Suprapubic skin (tissue), 4 donors: ENCODE results near the gene EIF4EBP2. TPM values are rescaled to one million over a fixed set of nuclear protein-coding genes. Genes with fewer than 3 reads are reported as not detected.

Source experiments
- DNase-seq, 2 donors: peaks; one replicate each; pipeline ENCODE4 v3.0.0-alpha.2; 2019; ENCODE audit warnings: low spot score in 2 of 2
- H3K27ac ChIP-seq: fragments of 200-600 bp; sonication (generic); one replicate; pipeline ENCODE4 v1.5.1; 2019
- H3K27me3 ChIP-seq: fragments of 200-600 bp; sonication (generic); one replicate; pipeline ENCODE4 v1.5.1; 2019
- H3K36me3 ChIP-seq: fragments of 200-600 bp; sonication (generic); one replicate; pipeline ENCODE4 v1.5.1; 2019
- H3K4me1 ChIP-seq: fragments of 200-600 bp; sonication (generic); one replicate; pipeline ENCODE4 v1.5.1; 2019
- H3K4me3 ChIP-seq: fragments of 200-600 bp; sonication (generic); one replicate; pipeline ENCODE4 v1.5.1; 2019; ENCODE audit warnings: mild to moderate bottlenecking
- H3K9me3 ChIP-seq: fragments of 200-600 bp; sonication (generic); one replicate; pipeline ENCODE4 v1.5.1; 2019
- CTCF ChIP-seq, 2 donors: fragments of 200-600 bp in 1 of 2; fragments of 450-650 bp in 1 of 2; sonication (generic) in 1 of 2; IDR thresholded peaks; one replicate each; pipeline ENCODE4 v1.5.1; 2016 to 2019; ENCODE audit warnings: antibody characterized with exemption in 2 of 2, mild to moderate bottlenecking in 1 of 2, moderate library complexity in 1 of 2
- EP300 ChIP-seq: sonication (generic); formaldehyde crosslinking; IDR thresholded peaks from one replicate; pipeline ENCODE4 v1.6.1; 2017; ENCODE audit warnings: antibody characterized with exemption
- POLR2A ChIP-seq, 2 donors: fragments of 450-650 bp; IDR thresholded peaks; one replicate each; pipeline ENCODE4 v1.6.1; 2017; ENCODE audit warnings: antibody characterized with exemption in 2 of 2, mild to moderate bottlenecking in 2 of 2, moderate library complexity in 2 of 2
- POLR2AphosphoS5 ChIP-seq, 3 donors: sonication (generic); formaldehyde crosslinking; IDR thresholded peaks; one replicate each; pipeline ENCODE4 v1.6.1; 2017; ENCODE audit warnings: antibody characterized with exemption in 3 of 3
- WGBS: methylation state at CpG from one replicate; pipeline ENCODE4 v1.1.5; 2018; 5-methylcytosine and 5-hydroxymethylcytosine counted together
- total RNA-seq, 4 donors: library from RNA; depleted of rRNA; stranded (reverse); fragments of >200 nt; gene quantifications; one replicate each; pipeline ENCODE4 v1.1.0, GENCODE V29; 2016

Gene EIF4EBP2
- total RNA-seq, 4 donors from 2014 or later: 71.7 to 91.6 (median 77.1) TPM

DNA sequence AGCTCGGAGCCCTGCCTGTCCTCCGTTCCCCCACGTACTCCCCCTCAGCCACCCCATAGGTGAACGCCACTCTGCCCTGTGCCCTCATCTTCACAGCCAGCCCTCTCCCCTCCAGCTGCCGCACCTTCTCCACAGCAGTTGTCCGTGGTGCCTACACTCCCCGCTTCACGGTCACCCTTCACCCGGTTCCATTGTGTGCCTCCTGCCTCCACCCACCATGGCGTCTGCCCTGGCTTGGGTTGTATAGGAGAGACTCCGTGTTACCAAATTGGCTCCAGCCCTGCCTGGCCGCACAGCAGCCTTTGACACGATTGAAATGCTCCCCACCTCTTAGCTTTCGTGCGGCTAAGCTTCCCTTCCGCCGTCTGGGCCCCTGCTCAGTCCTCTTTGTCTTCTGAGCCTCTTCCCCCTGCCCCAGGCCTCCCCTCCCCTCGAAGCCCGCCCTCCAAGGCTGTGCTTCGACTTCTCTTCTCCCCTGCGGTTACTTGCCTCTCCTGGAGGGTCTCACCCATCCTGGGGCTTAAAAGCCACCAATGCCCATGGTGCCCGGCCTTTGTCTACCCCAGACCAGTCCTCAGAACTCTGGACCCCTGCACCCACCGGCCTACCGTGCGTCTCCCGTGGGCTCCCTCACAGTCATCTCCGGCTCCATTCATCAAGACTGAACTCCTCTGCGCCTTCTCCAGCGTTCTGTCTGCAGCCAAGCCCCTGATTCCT, 56.0 kb downstream of the EIF4EBP2 start:
- H3K36me3 ChIP-seq: no peaks in the 10 kb centered on the region
- peaks cover 11% of the 10 kb centered on the region for H3K27me3 ChIP-seq
- H3K4me1 ChIP-seq: peaks cover 33% of the 10 kb centered on the region
- no peak for DNase-seq
- 90% methylated on average over 29 of the region's 29 CpGs for WGBS
- H3K27ac ChIP-seq: no peak overlapping the region
- TF ChIP-seq POLR2AphosphoS5 (IDR thresholded peaks at IDR 0.05) (no peak), POLR2A (IDR thresholded peaks at IDR 0.05) (no peak), EP300 (no peak), CTCF (IDR thresholded peaks at IDR 0.05) (no peak)
- H3K9me3 ChIP-seq: no peaks in the 10 kb centered on the region
- no peak overlapping the region for H3K4me3 ChIP-seq

GRCh38 chr10:70461397-70462348, 57.7 kb downstream of the EIF4EBP2 start:
- TF ChIP-seq POLR2AphosphoS5 (IDR thresholded peaks at IDR 0.05): no peak
- peak; percentile 56 to 67 for TF ChIP-seq CTCF (IDR thresholded peaks at IDR 0.05)
- H3K4me1 ChIP-seq: peaks cover 33% of the 10 kb centered on the region
- H3K27me3 ChIP-seq: peaks cover 9% of the 10 kb centered on the region
- H3K27ac ChIP-seq: no peak overlapping the region
- DNase-seq: no peak
- H3K9me3 ChIP-seq: no peaks in the 10 kb centered on the region
- no peaks in the 10 kb centered on the region for H3K36me3 ChIP-seq
- 48% methylated on average over 12 of the region's 13 CpGs for WGBS
- H3K4me3 ChIP-seq: no peak overlapping the region

- TF ChIP-seq POLR2AphosphoS5 (IDR thresholded peaks at IDR 0.05) (peak in 1 of 3 donors; percentile 6), EP300 (no peak), CTCF (IDR thresholded peaks at IDR 0.05) (no peak), POLR2A (IDR thresholded peaks at IDR 0.05) (no peak)
- Histone ChIP-seq H3K27me3 (peaks cover 9% of the 10 kb centered on the region), H3K27ac (no peak overlapping the region), H3K9me3 (no peaks in the 10 kb centered on the region), H3K36me3 (no peaks in the 10 kb centered on the region), H3K4me3 (no peak overlapping the region), H3K4me1 (peaks cover 33% of the 10 kb centered on the region)
- no peak for DNase-seq
- WGBS: 20% methylated on average over 3 of the region's 4 CpGs
Observed at GRCh38 chr10:70462349-70462984, 58.5 kb downstream of the EIF4EBP2 start.

DNA sequence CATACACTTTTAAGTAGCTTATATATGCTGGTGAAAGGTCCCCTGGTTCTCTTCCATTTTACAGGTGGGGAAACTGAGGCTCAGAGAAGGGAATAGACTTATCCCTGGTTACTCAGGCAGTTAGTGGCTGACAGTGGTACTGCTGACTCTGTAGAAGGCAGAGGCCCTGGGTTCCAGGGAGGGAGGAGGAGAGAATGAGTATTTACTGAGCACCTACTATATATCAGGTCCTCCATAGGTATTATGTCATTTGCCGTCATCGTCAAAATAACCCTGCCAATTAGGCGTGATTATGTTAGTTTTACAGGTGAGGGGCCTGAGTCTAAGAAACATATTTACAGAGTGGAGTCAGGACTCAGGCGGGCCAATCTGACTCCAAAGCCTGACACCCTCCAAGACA, 61.3 kb downstream of the EIF4EBP2 start:
- H3K36me3 ChIP-seq: no peaks in the 10 kb centered on the region
- no peak overlapping the region for H3K4me3 ChIP-seq
- H3K9me3 ChIP-seq: no peaks in the 10 kb centered on the region
- 94% methylated on average over 4 of the region's 4 CpGs for WGBS
- peaks cover 19% of the 10 kb centered on the region for H3K4me1 ChIP-seq
- TF ChIP-seq CTCF (IDR thresholded peaks at IDR 0.05): no peak
- no peak for TF ChIP-seq EP300
- no peak for TF ChIP-seq POLR2AphosphoS5 (IDR thresholded peaks at IDR 0.05)
- TF ChIP-seq POLR2A (IDR thresholded peaks at IDR 0.05): no peak
- no peak for DNase-seq
- no peaks in the 10 kb centered on the region for H3K27me3 ChIP-seq
- H3K27ac ChIP-seq: no peak overlapping the region

DNA sequence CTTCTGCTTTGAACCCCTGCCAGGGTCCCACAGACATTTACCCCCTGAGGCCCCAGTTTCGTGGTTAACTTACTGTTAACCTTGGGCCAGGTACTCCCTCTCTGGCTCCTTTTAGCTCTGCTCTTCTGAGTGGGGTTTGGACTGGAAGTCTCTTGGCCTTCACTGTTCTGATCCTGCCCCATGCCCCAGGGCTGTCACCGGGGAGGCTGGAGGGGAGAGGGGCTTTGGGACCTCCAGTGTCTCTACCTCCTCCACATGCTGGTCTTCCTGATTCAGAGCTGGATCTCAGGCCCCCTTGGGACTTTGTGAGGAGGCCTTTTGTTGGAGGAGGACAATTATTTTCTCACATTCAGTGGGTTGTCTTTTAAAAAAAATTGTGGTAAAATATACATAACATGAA, 61.9 kb downstream of the EIF4EBP2 start:
- DNase-seq: no peak
- WGBS: 88% methylated on average over 2 of the region's 2 CpGs

More for the DNA sequence above, 61.9 kb downstream of the EIF4EBP2 start:
- Histone ChIP-seq H3K27me3 (no peaks in the 10 kb centered on the region), H3K36me3 (no peaks in the 10 kb centered on the region), H3K9me3 (no peaks in the 10 kb centered on the region), H3K4me1 (peaks cover 19% of the 10 kb centered on the region), H3K4me3 (no peak overlapping the region), H3K27ac (no peak overlapping the region)
- TF ChIP-seq CTCF (IDR thresholded peaks at IDR 0.05): no peak
- no peak for TF ChIP-seq POLR2A (IDR thresholded peaks at IDR 0.05)
- no peak for TF ChIP-seq EP300
- no peak for TF ChIP-seq POLR2AphosphoS5 (IDR thresholded peaks at IDR 0.05)
